OCI-LY7 (cell line): ENCODE results near the gene B3GALT2. TPM values are rescaled to one million over a fixed set of nuclear protein-coding genes. Genes with fewer than 3 reads are reported as not detected.
"Not testable (repeated sequence)": the region's sequence is repeated elsewhere in the genome, so short reads cannot be mapped to it uniquely, and the experiment has no call there.

Source experiments
- Bru-seq: library from RNA; stranded (reverse); fragments of 400-500 nt; gene quantifications from one replicate; lab custom pipeline; 2021; lab: Mats Ljungman, UMichigan
- BruChase-seq, 2 experiments: library from RNA; stranded (reverse); fragments of 400-500 nt; gene quantifications; one replicate each; lab custom pipeline; 2021; lab: Mats Ljungman, UMichigan
- BruUV-seq: library from RNA; stranded (reverse); fragments of 400-500 nt; replicated peaks from 2 replicates; lab custom pipeline; 2021; lab: Mats Ljungman, UMichigan
- CTCF ChIA-PET: fragments of 300-600 bp; sonication (Branson Sonifier 250); formaldehyde crosslinking; loops from one replicate; lab custom pipeline; 2022; ENCODE audit warnings: antibody characterized with exemption; ENCODE audit not compliant: unreplicated experiment; lab: Charles Lee
- POLR2A ChIA-PET: fragments of 300-600 bp; sonication (Branson Sonifier 250); formaldehyde crosslinking; loops from one replicate; lab custom pipeline; 2022; ENCODE audit warnings: antibody characterized with exemption; lab: Charles Lee
- DNase-seq: peaks from one replicate; pipeline ENCODE4 v3.0.0-alpha.2; 2015; ENCODE audit warnings: low spot score
- H2AFZ ChIP-seq: fragments of 200-600 bp; sonication (generic), shearing (Covaris generic); 2 replicates; pipeline ENCODE4 v1.6.1; 2014; ENCODE audit warnings: mild to moderate bottlenecking, antibody characterized with exemption, low read length, moderate library complexity
- H3K27ac ChIP-seq: fragments of 200-600 bp; sonication (generic); 2 replicates; pipeline ENCODE4 v1.5.1; 2014; ENCODE audit warnings: mixed run types, low read depth, mild to moderate bottlenecking, moderate library complexity, low read length, inconsistent platforms; ENCODE audit not compliant: poor library complexity, severe bottlenecking
- H3K36me3 ChIP-seq: fragments of 200-600 bp; sonication (generic); 2 replicates; pipeline ENCODE4 v1.6.1; 2014; ENCODE audit warnings: mild to moderate bottlenecking, antibody characterized with exemption, low read length, moderate library complexity, mixed read lengths; ENCODE audit not compliant: insufficient read depth
- H3K4me1 ChIP-seq: fragments of 200-600 bp; sonication (generic); 2 replicates; pipeline ENCODE4 v1.5.1; 2014; ENCODE audit warnings: mild to moderate bottlenecking, low read length; ENCODE audit not compliant: insufficient read depth, poor library complexity, severe bottlenecking
- H3K4me2 ChIP-seq: fragments of 200-600 bp; sonication (generic); 2 replicates; pipeline ENCODE4 v1.6.1; 2014; ENCODE audit warnings: mild to moderate bottlenecking, low read length
- H3K4me3 ChIP-seq: fragments of 200-600 bp; sonication (generic); 2 replicates; pipeline ENCODE4 v1.5.1; 2014; ENCODE audit warnings: mild to moderate bottlenecking, low read depth, low read length; ENCODE audit not compliant: poor library complexity, severe bottlenecking
- H3K79me2 ChIP-seq: fragments of 200-600 bp; sonication (generic); 2 replicates; pipeline ENCODE4 v1.6.1; 2016; ENCODE audit warnings: low read depth, mild to moderate bottlenecking, low read length, moderate library complexity, mixed read lengths; ENCODE audit not compliant: insufficient read depth
- H3K9me2 ChIP-seq: fragments of 200-600 bp; sonication (generic); 2 replicates; pipeline ENCODE4 v1.6.1; 2016; ENCODE audit warnings: mild to moderate bottlenecking, low read length, mixed read lengths; ENCODE audit not compliant: insufficient read depth
- H3K9me3 ChIP-seq: fragments of 200-600 bp; sonication (generic); 2 replicates; pipeline ENCODE4 v1.6.1; 2014; ENCODE audit warnings: mild to moderate bottlenecking, mixed run types, low read length, mixed read lengths
- H4K20me1 ChIP-seq: fragments of 200-600 bp; sonication (generic); 2 replicates; pipeline ENCODE4 v1.6.1; 2014; ENCODE audit warnings: mild to moderate bottlenecking, antibody characterized with exemption, low read length, moderate library complexity, mixed read lengths; ENCODE audit not compliant: insufficient read depth
- EZH2phosphoT487 ChIP-seq: fragments of 200-600 bp; sonication (generic); IDR thresholded peaks from 2 replicates; pipeline ENCODE4 v1.6.1; 2018; ENCODE audit warnings: low read depth, borderline replicate concordance, mild to moderate bottlenecking, mixed run types, antibody characterized with exemption, low read length, moderate library complexity, mixed read lengths
- intact Hi-C: fragments of 100-400 bp; cut with micrococcal nuclease; formaldehyde crosslinking; loops from one replicate; pipeline ENCODE4 v1.10.0; 2022; ENCODE audit not compliant: unreplicated experiment
- long read RNA-seq: library from polyadenylated mRNA; stranded (forward); transcript quantifications from one replicate; pipeline ENCODE4 v2.0.0, GENCODE V29; 2022
- total RNA-seq, 2 experiments: library from RNA; depleted of rRNA in 1 of 2; stranded (reverse); fragments of >200 nt in 1 of 2; shearing (Covaris generic) in 1 of 2; gene quantifications; 2 replicates each; pipeline ENCODE4 v1.2.3, GENCODE V29; 2014 to 2022
- TF ChIP-seq, protein P1 (sequence below): fragments of 200-600 bp; sonication (generic); conservative IDR thresholded peaks from 2 replicates; pipeline ENCODE4 v1.5.1; 2014; ENCODE audit warnings: mild to moderate bottlenecking, antibody characterized with exemption, low read length, moderate library complexity, mixed read lengths

B3GALT2 gene, protein sequence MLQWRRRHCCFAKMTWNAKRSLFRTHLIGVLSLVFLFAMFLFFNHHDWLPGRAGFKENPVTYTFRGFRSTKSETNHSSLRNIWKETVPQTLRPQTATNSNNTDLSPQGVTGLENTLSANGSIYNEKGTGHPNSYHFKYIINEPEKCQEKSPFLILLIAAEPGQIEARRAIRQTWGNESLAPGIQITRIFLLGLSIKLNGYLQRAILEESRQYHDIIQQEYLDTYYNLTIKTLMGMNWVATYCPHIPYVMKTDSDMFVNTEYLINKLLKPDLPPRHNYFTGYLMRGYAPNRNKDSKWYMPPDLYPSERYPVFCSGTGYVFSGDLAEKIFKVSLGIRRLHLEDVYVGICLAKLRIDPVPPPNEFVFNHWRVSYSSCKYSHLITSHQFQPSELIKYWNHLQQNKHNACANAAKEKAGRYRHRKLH
- total RNA-seq (2014; rRNA removed; shearing (Covaris generic)): not detected in 2 replicates
- not detected in 2 replicates for total RNA-seq (2022)
- not detected for Bru-seq, nascent RNA
- BruChase-seq, experiment 1, labeled RNA remaining after a 6-hour chase: not detected
- not detected for BruChase-seq, experiment 2, labeled RNA remaining after a 2-hour chase
- long read RNA-seq: 0 reads

DNA sequence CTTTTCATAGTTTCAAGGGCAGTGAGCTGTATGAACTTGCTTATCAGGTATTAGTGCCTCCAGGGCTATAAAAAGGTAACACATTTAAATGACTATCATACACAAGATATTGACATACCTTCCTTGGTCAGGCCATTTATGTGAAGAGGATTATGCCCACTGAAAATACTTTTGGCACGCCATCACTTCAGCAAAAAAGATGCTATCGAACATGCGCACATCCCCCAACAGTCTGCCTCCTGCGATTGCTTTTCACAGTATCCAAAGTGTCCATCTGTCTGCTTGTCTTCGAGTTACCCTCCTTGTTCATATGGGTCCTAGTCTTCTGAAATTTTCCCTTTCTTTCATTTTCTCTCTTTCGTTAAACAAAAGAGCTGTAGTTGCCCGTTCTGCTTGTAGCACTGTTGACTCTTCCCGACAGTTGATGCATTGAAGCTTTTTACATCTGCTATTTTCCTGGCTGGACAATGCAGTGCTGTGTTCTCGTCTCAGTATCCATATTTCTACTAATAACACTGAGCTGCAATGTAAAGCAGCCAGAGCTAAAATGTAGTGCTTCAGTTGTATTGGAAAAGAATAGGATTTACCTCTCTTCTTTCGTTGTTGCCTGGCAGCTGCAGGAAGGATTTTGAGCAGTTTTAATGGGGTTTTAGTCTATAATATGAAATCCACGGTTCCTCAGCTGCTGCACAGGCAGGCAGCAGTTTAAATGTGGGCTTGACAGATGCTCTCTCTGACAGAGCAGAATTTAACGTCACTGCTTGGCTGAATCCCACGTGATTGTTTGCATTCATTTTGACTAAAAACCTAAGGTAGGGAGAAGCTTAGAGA is at the start of gene B3GALT2:
Gene B3GALT2, minus strand, starts transcription at position 713 of the 831 bp plus-strand sequence. CDS start 5,051 bp downstream, outside the sequence.
- DNase-seq: no peak
- intact Hi-C loops: no loop called here

DNA sequence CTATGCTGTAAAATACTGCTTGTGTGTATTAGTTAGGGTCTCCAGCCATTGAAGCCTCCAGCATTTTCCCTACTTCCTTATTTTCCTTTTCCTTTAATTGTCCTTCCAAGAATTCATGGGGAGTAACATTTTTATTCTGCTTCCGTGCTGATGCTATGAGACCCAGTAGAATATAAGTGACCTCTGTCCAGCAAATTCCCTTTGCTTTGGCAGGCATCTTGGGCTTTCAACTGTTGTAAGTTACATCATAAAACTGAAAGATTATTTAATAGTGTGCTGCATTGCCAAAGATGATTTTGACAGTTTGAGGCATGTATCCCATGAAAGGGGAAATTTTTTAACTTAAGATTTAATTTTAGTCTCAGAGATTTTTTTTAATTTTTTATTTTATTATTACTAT is 48.1 kb upstream of the B3GALT2 start:
- no peaks in the 10 kb centered on the region for H3K9me2 ChIP-seq
- ChIA-PET POLR2A (interaction anchor here (0.6 kb wide), 1 partner anchor 888 kb away, joined by 4 read pairs; no protein-coding TSS in a partner anchor), CTCF (no interaction called here)
- no peak overlapping the region for H3K4me3 ChIP-seq
- no peak overlapping the region for H3K4me2 ChIP-seq
- no peak overlapping the region for H3K27ac ChIP-seq
- H4K20me1 ChIP-seq: no peaks in the 10 kb centered on the region
- no peak overlapping the region for H2AFZ ChIP-seq
- H3K9me3 ChIP-seq: no peaks in the 10 kb centered on the region
- peaks cover 36% of the 10 kb centered on the region for H3K36me3 ChIP-seq
- intact Hi-C loops: no loop called here
- no peak for TF ChIP-seq EZH2phosphoT487
- TF ChIP-seq, protein P1, sequence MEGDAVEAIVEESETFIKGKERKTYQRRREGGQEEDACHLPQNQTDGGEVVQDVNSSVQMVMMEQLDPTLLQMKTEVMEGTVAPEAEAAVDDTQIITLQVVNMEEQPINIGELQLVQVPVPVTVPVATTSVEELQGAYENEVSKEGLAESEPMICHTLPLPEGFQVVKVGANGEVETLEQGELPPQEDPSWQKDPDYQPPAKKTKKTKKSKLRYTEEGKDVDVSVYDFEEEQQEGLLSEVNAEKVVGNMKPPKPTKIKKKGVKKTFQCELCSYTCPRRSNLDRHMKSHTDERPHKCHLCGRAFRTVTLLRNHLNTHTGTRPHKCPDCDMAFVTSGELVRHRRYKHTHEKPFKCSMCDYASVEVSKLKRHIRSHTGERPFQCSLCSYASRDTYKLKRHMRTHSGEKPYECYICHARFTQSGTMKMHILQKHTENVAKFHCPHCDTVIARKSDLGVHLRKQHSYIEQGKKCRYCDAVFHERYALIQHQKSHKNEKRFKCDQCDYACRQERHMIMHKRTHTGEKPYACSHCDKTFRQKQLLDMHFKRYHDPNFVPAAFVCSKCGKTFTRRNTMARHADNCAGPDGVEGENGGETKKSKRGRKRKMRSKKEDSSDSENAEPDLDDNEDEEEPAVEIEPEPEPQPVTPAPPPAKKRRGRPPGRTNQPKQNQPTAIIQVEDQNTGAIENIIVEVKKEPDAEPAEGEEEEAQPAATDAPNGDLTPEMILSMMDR: no peak
- H3K4me1 ChIP-seq: no peaks in the 10 kb centered on the region
- no TSS peak for BruUV-seq
- no peak for DNase-seq
- H3K79me2 ChIP-seq: no peaks in the 10 kb centered on the region

More for the DNA sequence above, at the start of gene B3GALT2:
- no peaks in the 10 kb centered on the region for H3K9me2 ChIP-seq
- H3K4me2 ChIP-seq: peak within 1 kb of the TSS; percentile 29; the same call in 1 of the 2 replicates
- no peak for TF ChIP-seq EZH2phosphoT487
- TF ChIP-seq, protein P1: no peak
- H3K4me3 ChIP-seq: no peak within 1 kb of the TSS
- ChIA-PET POLR2A (interaction anchor here (0.6 to 0.8 kb wide), 7 partner anchors 9 to 58 kb away, joined by 3 to 5 read pairs (median 3); no protein-coding TSS in a partner anchor), CTCF (no interaction called here)
- peaks cover 33% of the 10 kb centered on the region; the same call in 1 of the 2 replicates for H3K79me2 ChIP-seq
- H4K20me1 ChIP-seq: peaks cover 7% of the 10 kb centered on the region; the same call in 1 of the 2 replicates
- no peak within 1 kb of the TSS for H3K27ac ChIP-seq
- BruUV-seq: no TSS peak
- H2AFZ ChIP-seq: no peak within 1 kb of the TSS
- no peaks in the 10 kb centered on the region for H3K4me1 ChIP-seq
- H3K36me3 ChIP-seq: peaks cover 3% of the 10 kb centered on the region
- no peaks in the 10 kb centered on the region for H3K9me3 ChIP-seq

DNA sequence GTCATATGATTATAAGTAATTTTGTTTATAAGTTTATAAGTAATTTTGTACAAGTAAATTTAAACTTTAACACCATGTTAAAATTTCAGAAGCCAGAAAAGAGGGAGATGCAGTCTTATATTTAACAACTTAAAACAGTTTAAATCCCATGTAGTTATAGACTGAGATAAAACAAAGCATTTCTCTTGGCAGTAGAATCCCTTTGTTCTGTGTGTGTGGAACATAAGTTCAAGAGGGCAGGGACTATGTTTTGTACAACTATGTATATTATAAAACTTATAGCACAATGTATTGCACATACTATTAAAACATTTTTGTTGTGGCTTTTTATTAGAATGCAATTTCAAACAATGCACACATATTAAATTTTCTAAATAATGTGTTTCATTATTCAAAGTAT is 44.7 kb upstream of the B3GALT2 start:
- H2AFZ ChIP-seq, H3K4me1 ChIP-seq, H3K4me2 ChIP-seq, H3K9me3 ChIP-seq, H3K79me2 ChIP-seq, H3K9me2 ChIP-seq, H3K4me3 ChIP-seq, DNase-seq, BruUV-seq, H3K27ac ChIP-seq, CTCF ChIA-PET, H4K20me1 ChIP-seq, intact Hi-C loops: not testable (repeated sequence)
- POLR2A ChIA-PET: interaction anchor here (1.0 kb wide), 1 partner anchor 13 kb away, joined by 3 read pairs; no protein-coding TSS in a partner anchor
- H3K36me3 ChIP-seq: peaks cover 26% of the 10 kb centered on the region
